ENCODE results near the gene ANKRD13A.
"Not testable (repeated sequence)": the region's sequence is repeated elsewhere in the genome, so short reads cannot be mapped to it uniquely, and the experiment has no call there.

ANKRD13A gene

DNA sequence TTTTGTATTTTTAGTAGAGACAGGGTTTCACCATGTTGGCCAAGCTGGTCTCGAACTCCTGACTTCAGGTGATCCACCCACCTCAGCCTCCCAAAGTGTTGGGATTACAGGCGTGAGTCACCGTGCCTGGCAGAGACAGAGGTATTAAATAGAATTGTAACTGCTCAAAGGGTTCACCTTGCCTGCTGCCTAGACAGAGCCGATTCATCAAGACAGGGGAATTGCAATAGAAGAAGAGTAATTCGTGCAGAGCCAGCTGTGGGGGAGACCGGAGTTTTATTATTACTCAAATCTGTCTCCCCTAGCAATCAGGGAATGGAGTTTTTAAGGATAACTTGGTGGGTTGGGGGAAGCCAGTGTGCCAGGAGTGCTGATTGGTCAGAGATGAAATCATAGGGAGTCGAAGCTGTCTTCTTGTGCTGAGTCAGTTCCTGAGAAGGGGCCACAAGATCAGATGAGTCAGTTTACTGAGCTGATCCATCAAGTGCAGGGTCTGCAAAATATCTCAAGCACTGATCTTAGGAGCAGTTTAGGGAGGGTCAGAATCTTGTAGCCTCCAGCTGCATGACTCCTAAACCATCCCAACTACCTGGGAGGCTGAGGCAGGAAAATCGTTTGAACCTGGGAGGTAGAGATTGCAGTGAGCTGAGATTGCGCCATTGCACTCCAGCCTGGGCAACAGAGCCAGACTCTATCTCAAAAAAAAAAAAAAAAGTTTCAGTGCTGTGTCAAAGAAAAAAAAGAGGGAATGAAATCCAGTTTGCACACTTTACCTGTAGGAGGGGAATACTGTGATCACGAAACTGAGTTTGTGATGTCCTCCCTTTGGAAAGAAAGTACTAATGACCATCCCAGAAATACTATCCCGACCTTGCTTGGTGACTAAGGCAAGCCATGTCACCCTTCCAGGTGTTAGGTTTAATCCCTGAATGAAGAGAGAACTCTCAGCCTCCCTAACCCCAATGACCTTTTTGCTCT lies 56.4 kb downstream of the ANKRD13A start:
- not testable (repeated sequence) for H3K36me3 ChIP-seq (ENCODE audit: insufficient read depth, low read length); H3K9ac ChIP-seq (ENCODE audit: low read length); H3K27ac ChIP-seq (ENCODE audit: low read depth, low read length); H3K9me3 ChIP-seq (ENCODE audit: low read length); H3K4me1 ChIP-seq (ENCODE audit: insufficient read depth, low read length); H3K27me3 ChIP-seq (ENCODE audit: control insufficient read depth in 1 of 2, insufficient read depth in 2 of 2, low read length in 2 of 2); H3K4me3 ChIP-seq (ENCODE audit: low read depth in 1 of 2, low read length in 2 of 2)

DNA sequence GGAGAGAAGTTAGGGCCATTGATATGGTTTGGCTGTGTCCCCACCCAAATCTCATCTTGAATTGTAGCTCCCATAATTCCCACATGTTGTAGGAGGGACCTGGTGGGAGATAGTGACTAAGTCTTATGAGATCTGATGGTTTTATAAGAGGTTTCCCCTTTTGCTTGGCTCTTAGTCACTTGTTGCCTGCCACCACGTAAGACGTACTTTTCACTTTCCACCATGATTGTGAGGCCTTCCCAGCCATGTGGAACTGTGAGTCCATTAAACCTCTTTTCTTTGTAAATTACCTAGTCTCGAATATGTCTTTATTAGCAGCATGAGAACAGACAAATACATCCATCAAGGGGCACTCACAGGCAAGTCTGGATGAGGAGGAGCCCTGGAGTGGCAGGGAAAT lies 57.4 kb downstream of the ANKRD13A start:
- not testable (repeated sequence) for H3K4me1 ChIP-seq (ENCODE audit: insufficient read depth, low read length); H3K27me3 ChIP-seq (ENCODE audit: control insufficient read depth in 1 of 2, insufficient read depth in 2 of 2, low read length in 2 of 2); H3K4me3 ChIP-seq (ENCODE audit: low read depth in 1 of 2, low read length in 2 of 2); H3K27ac ChIP-seq (ENCODE audit: low read depth, low read length); H3K9ac ChIP-seq (ENCODE audit: low read length); H3K36me3 ChIP-seq (ENCODE audit: insufficient read depth, low read length); H3K9me3 ChIP-seq (ENCODE audit: low read length)

DNA sequence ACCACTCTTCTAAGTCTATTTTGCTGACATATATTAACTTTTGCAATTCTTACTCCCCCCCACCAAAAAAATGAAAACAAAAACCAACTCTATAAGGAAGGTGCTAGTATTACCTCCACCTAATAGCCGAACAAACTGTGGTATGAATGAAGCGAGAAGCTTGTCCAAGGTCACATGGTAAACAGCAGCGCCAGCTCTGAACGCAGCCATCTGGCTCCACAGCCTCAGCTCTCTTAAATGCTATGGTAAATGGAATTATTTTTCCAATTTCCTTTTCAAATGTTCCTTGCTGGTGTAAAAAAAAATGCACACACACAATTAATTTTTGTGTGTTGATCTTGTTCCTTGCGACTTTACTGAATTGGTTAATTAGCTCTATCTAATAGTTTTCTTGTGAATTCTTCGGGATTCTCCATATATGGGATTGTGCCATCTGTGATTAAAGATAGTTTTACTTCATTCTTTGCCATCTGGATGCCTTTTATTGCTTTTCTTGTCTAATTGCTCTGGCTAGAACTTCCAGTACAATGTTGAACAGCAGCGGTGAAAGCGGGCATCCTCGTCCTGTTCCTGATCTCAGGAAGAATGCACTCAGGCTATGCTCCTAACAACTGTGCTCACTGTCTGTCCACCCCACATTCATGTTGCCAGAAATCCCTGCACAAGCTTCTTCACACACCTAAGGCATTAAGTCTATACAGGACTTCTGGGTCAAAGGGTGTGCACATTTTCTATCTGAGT lies 59.8 kb downstream of the ANKRD13A start:
- Histone ChIP-seq H3K27me3 (ENCODE audit: control insufficient read depth in 1 of 2, insufficient read depth in 2 of 2, low read length in 2 of 2) (no peaks in the 10 kb centered on the region), H3K36me3 (ENCODE audit: insufficient read depth, low read length) (no peaks in the 10 kb centered on the region), H3K4me3 (ENCODE audit: low read depth in 1 of 2, low read length in 2 of 2) (no peak overlapping the region), H3K27ac (ENCODE audit: low read depth, low read length) (no peak overlapping the region), H3K9me3 (ENCODE audit: low read length) (no peaks in the 10 kb centered on the region), H3K9ac (ENCODE audit: low read length) (no peak overlapping the region), H3K4me1 (ENCODE audit: insufficient read depth, low read length) (no peaks in the 10 kb centered on the region)

DNA sequence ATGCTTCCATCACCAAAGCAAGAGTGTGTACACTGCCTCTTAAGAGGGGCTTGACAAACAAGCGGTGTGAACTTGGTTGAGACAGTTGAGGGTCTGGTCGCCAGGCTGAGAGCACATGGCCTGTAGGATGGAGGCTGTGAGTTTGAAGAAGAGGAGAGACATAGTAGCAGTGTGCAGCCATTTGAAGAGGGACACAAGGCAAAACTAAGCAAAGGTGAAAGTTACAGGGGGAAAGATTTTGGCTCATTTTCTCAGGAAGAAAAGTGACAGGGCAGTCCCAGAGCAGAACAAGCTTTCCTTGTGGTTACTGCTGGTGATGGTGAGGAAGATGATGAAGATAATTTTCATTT lies 60.4 kb downstream of the ANKRD13A start:
- H3K9ac ChIP-seq (ENCODE audit: low read length): no peak overlapping the region
- no peak overlapping the region for H3K4me3 ChIP-seq (ENCODE audit: low read depth in 1 of 2, low read length in 2 of 2)
- no peaks in the 10 kb centered on the region for H3K4me1 ChIP-seq (ENCODE audit: insufficient read depth, low read length)
- no peaks in the 10 kb centered on the region for H3K36me3 ChIP-seq (ENCODE audit: insufficient read depth, low read length)
- no peaks in the 10 kb centered on the region for H3K9me3 ChIP-seq (ENCODE audit: low read length)
- no peaks in the 10 kb centered on the region for H3K27me3 ChIP-seq (ENCODE audit: control insufficient read depth in 1 of 2, insufficient read depth in 2 of 2, low read length in 2 of 2)
- H3K27ac ChIP-seq (ENCODE audit: low read depth, low read length): no peak overlapping the region

DNA sequence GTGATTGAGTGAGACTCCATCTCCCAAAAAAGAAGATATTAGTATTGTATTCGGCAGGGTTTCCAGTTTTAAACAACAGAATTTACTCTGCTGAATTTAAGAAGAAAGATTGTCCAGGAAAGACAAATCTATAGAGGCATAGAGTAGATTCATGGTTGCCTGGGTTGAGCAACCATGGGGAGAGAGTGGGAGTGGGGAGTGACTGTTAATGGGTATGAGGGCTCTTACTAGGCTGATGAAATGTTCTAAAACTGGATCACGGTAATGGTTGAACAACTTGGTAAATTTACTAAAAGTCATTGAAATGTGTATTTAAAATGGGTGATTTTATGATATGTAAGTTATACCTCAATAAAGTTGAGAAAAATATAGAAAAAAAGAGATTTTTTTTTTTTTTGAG lies 63.0 kb downstream of the ANKRD13A start:
- Histone ChIP-seq H3K9me3 (ENCODE audit: low read length) (no peaks in the 10 kb centered on the region), H3K4me1 (ENCODE audit: insufficient read depth, low read length) (no peaks in the 10 kb centered on the region), H3K27me3 (ENCODE audit: control insufficient read depth in 1 of 2, insufficient read depth in 2 of 2, low read length in 2 of 2) (no peaks in the 10 kb centered on the region), H3K36me3 (ENCODE audit: insufficient read depth, low read length) (no peaks in the 10 kb centered on the region), H3K9ac (ENCODE audit: low read length) (no peak overlapping the region), H3K4me3 (ENCODE audit: low read depth in 1 of 2, low read length in 2 of 2) (no peak overlapping the region), H3K27ac (ENCODE audit: low read depth, low read length) (no peak overlapping the region)

DNA sequence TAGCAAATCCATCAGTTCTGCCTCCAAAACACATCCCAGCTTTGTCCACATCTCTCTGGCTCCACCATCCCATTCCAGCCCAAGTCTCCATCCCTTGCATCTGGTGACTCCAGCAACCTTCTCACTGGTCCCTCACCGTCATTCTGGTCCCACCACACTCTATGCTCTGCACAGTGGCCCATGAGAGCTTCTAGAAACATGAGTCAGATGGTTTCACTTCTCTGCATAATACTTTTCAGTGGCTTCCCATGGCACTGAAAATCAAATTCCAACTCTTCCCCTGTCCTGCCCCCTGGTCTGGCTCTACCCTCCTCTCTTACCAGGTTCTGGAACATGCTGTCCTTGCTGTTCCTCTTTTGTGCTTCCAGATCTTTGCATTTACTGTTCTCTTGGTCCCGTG lies 66.3 kb downstream of the ANKRD13A start:
- Histone ChIP-seq H3K9me3 (ENCODE audit: low read length) (no peaks in the 10 kb centered on the region), H3K4me1 (ENCODE audit: insufficient read depth, low read length) (no peaks in the 10 kb centered on the region), H3K4me3 (ENCODE audit: low read depth in 1 of 2, low read length in 2 of 2) (no peak overlapping the region), H3K27me3 (ENCODE audit: control insufficient read depth in 1 of 2, insufficient read depth in 2 of 2, low read length in 2 of 2) (no peaks in the 10 kb centered on the region), H3K27ac (ENCODE audit: low read depth, low read length) (no peak overlapping the region), H3K9ac (ENCODE audit: low read length) (no peak overlapping the region), H3K36me3 (ENCODE audit: insufficient read depth, low read length) (no peaks in the 10 kb centered on the region)

DNA sequence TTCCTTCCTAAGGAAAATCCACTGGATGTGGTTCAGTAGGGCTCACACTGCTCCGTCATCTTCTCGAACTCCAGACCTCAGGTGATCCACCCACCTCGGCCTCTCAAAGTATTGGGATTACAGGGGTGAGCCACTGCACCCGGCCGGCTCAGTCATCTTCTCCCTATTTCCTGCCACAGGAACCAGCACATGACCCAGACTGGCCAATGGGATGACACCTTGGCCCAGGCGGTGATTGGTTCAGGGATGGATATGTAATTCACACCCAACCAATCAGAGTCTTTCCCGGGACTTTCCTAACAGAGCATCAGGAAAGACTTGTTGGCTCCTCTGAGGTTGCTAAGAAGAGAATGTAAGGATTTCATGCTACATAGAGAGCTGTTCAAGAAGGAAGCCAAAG lies 68.3 kb downstream of the ANKRD13A start:
- Histone ChIP-seq H3K27me3 (ENCODE audit: control insufficient read depth in 1 of 2, insufficient read depth in 2 of 2, low read length in 2 of 2) (no peaks in the 10 kb centered on the region), H3K36me3 (ENCODE audit: insufficient read depth, low read length) (no peaks in the 10 kb centered on the region), H3K4me1 (ENCODE audit: insufficient read depth, low read length) (no peaks in the 10 kb centered on the region), H3K9me3 (ENCODE audit: low read length) (no peaks in the 10 kb centered on the region), H3K9ac (ENCODE audit: low read length) (no peak overlapping the region), H3K27ac (ENCODE audit: low read depth, low read length) (no peak overlapping the region), H3K4me3 (ENCODE audit: low read depth in 1 of 2, low read length in 2 of 2) (no peak overlapping the region)

DNA sequence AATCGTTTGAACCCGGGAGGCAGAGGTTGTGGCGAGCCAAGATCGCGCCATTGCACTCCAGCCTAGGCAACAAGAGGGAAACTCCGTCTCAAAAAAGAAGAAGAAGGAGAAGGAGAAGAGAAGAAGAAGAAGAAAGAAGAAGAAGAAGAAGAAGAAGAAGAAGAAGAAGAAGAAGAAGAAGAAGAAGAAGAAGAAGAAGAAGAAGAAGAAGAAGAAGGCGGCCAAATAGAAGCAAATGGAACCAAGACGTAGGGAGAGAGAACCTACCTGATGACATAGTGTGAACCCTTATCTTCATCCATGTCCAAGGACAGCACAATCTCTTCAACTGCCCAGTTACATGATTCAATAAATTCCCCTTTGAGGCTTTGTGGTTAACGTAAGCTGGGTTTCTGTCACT lies 68.9 kb downstream of the ANKRD13A start:
- not testable (repeated sequence) for H3K27ac ChIP-seq (ENCODE audit: low read depth, low read length); H3K4me1 ChIP-seq (ENCODE audit: insufficient read depth, low read length); H3K9me3 ChIP-seq (ENCODE audit: low read length); H3K27me3 ChIP-seq (ENCODE audit: control insufficient read depth in 1 of 2, insufficient read depth in 2 of 2, low read length in 2 of 2); H3K4me3 ChIP-seq (ENCODE audit: low read depth in 1 of 2, low read length in 2 of 2); H3K9ac ChIP-seq (ENCODE audit: low read length); H3K36me3 ChIP-seq (ENCODE audit: insufficient read depth, low read length)

DNA sequence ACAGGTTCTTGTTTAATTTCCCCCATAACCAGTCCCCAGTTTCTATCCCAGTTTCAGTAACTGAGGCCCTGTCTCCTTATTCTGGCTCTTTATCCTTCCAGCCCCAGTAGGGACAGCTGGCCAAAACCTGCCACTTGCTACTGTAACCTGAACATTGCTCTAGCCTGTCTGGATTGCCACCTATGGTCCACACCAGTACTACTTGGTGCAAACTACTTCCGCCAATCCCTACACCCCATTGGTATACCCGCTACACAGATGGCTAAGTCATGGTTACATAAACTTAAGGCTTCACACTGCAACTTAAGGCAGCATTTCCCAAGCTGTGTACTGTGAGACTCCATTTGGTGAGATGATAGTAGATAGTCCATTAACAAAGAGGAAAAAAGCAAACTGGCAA lies 69.4 kb downstream of the ANKRD13A start:
- no peak overlapping the region for H3K9ac ChIP-seq (ENCODE audit: low read length)
- no peaks in the 10 kb centered on the region for H3K4me1 ChIP-seq (ENCODE audit: insufficient read depth, low read length)
- no peak overlapping the region for H3K27ac ChIP-seq (ENCODE audit: low read depth, low read length)
- H3K9me3 ChIP-seq (ENCODE audit: low read length): no peaks in the 10 kb centered on the region
- H3K27me3 ChIP-seq (ENCODE audit: control insufficient read depth in 1 of 2, insufficient read depth in 2 of 2, low read length in 2 of 2): no peaks in the 10 kb centered on the region
- no peaks in the 10 kb centered on the region for H3K36me3 ChIP-seq (ENCODE audit: insufficient read depth, low read length)
- no peak overlapping the region for H3K4me3 ChIP-seq (ENCODE audit: low read depth in 1 of 2, low read length in 2 of 2)

DNA sequence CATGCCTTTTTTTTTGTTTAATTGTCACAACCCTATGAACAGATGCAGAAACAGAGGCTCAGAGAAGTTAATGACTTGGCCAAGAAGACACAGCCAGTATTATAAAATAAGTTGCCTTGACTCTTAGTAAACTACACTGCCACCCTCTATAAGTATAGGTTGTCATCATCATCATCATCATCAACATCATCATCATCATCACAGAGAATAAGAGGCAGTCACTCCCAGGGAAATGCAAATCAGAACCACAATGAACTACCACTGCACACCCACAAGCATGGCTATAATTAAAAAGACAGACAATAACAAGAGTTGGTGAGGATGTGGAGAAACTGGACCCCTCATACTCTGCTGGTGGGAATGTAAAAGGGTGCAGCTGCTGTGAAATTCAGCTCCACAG lies 72.3 kb downstream of the ANKRD13A start:
- H3K9ac ChIP-seq (ENCODE audit: low read length): no peak overlapping the region
- H3K9me3 ChIP-seq (ENCODE audit: low read length): no peaks in the 10 kb centered on the region
- no peaks in the 10 kb centered on the region for H3K27me3 ChIP-seq (ENCODE audit: control insufficient read depth in 1 of 2, insufficient read depth in 2 of 2, low read length in 2 of 2)
- no peak overlapping the region for H3K4me3 ChIP-seq (ENCODE audit: low read depth in 1 of 2, low read length in 2 of 2)
- H3K36me3 ChIP-seq (ENCODE audit: insufficient read depth, low read length): no peaks in the 10 kb centered on the region
- no peak overlapping the region for H3K27ac ChIP-seq (ENCODE audit: low read depth, low read length)
- H3K4me1 ChIP-seq (ENCODE audit: insufficient read depth, low read length): no peaks in the 10 kb centered on the region

DNA sequence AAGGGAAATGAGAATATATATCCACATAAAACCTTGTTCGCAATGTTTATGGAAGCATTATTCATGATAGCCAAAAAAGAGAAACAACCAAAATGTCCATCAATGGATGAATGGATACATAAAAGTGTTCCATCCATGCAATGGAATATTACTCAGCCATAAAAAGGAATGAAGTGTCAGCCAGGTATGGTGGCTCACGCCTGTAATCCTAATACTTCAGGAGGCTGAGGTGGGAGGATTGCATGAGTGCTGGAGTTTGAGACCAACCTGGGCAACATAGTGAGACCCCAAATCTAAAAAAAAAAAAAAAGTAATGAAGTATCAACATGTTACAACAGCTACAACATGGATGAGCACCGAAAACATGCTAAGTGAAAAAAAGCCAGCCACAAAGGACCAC lies 72.7 kb downstream of the ANKRD13A start:
- no peak overlapping the region for H3K4me3 ChIP-seq (ENCODE audit: low read depth in 1 of 2, low read length in 2 of 2)
- no peaks in the 10 kb centered on the region for H3K36me3 ChIP-seq (ENCODE audit: insufficient read depth, low read length)
- H3K4me1 ChIP-seq (ENCODE audit: insufficient read depth, low read length): no peaks in the 10 kb centered on the region
- H3K27me3 ChIP-seq (ENCODE audit: control insufficient read depth in 1 of 2, insufficient read depth in 2 of 2, low read length in 2 of 2): no peaks in the 10 kb centered on the region
- H3K9me3 ChIP-seq (ENCODE audit: low read length): no peaks in the 10 kb centered on the region
- H3K27ac ChIP-seq (ENCODE audit: low read depth, low read length): no peak overlapping the region
- H3K9ac ChIP-seq (ENCODE audit: low read length): no peak overlapping the region

DNA sequence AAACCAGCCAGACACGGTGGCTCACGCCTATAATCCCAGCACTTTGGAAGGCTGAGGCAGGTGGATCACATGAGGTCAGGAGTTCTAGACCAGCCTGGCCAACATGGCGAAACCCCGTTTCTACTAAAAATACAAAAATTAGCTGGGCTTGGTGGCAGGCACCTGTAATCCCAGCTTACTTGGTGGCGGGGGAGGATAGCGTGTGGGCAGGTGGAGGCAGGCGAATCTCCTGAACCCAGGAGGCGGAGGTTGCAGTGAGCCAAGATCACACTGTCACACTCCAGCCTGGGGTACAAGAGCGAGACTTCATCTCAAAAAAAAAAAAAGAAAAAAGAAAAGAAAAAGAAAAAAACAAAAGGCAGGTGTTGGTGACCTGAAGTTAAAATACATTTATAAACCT lies 73.4 kb downstream of the ANKRD13A start:
- H3K27me3 ChIP-seq (ENCODE audit: control insufficient read depth in 1 of 2, insufficient read depth in 2 of 2, low read length in 2 of 2); H3K36me3 ChIP-seq (ENCODE audit: insufficient read depth, low read length); H3K27ac ChIP-seq (ENCODE audit: low read depth, low read length); H3K4me1 ChIP-seq (ENCODE audit: insufficient read depth, low read length); H3K9me3 ChIP-seq (ENCODE audit: low read length); H3K9ac ChIP-seq (ENCODE audit: low read length): not testable (repeated sequence)
- H3K4me3 ChIP-seq (ENCODE audit: low read depth in 1 of 2, low read length in 2 of 2): peak overlapping the region; percentile 41 to 63
